Measurements from ENCODE around the gene GRK5. TPM values are rescaled to one million over a fixed set of nuclear protein-coding genes. Genes with fewer than 3 reads are reported as not detected.

The GRK5 gene
- total RNA-seq, 1 donor from 2014 or later: 77.6 TPM

DNA sequence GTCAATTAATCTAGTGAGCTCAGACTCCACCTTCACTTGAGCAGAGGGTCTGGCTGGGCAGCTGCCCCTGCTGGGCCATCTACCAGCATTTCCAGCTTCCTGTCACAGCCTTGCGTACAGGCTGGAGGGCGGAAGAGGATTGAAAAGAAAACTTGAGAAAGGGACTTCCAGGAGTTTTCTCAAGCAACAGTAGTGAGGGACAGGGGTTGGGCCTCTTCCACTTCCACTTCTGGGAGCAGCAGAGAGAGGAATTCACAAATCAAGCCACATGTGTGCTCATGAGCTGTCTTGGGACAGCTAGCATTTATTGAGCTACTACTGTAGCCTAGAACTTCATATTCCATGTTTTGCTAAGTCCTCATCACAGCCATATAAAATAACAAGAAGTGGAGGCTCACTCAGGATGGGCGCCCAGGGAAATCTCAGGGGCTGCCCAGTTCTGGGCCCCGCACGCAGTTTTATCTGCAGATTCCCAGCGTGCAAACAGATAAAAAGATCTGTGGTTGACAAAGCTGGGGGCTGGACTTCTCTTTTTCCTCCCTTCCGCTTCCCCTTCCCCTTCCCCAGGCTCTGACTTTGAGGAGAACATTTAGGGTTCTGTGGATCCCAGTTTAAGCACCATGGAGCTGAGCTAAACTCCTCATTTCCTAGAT, 199.4 kb downstream of the GRK5 start:
- Mint-ChIP-seq H3K4me1 (ENCODE audit: low read depth, unreplicated experiment) (peaks cover 15% of the 10 kb centered on the region), H3K9me3 (ENCODE audit: unreplicated experiment) (peaks cover 9% of the 10 kb centered on the region), H3K27me3 (ENCODE audit: unreplicated experiment) (peaks cover 14% of the 10 kb centered on the region), H3K27ac (ENCODE audit: unreplicated experiment) (no peak overlapping the region), H3K36me3 (ENCODE audit: unreplicated experiment) (no peaks in the 10 kb centered on the region), H3K4me3 (ENCODE audit: unreplicated experiment) (no peak overlapping the region)
- TF ChIP-seq, protein P1, sequence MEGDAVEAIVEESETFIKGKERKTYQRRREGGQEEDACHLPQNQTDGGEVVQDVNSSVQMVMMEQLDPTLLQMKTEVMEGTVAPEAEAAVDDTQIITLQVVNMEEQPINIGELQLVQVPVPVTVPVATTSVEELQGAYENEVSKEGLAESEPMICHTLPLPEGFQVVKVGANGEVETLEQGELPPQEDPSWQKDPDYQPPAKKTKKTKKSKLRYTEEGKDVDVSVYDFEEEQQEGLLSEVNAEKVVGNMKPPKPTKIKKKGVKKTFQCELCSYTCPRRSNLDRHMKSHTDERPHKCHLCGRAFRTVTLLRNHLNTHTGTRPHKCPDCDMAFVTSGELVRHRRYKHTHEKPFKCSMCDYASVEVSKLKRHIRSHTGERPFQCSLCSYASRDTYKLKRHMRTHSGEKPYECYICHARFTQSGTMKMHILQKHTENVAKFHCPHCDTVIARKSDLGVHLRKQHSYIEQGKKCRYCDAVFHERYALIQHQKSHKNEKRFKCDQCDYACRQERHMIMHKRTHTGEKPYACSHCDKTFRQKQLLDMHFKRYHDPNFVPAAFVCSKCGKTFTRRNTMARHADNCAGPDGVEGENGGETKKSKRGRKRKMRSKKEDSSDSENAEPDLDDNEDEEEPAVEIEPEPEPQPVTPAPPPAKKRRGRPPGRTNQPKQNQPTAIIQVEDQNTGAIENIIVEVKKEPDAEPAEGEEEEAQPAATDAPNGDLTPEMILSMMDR (IDR thresholded peaks at IDR 0.05; ENCODE audit: partially characterized antibody, unreplicated experiment): no peak
- DNase-seq: no peak

DNA sequence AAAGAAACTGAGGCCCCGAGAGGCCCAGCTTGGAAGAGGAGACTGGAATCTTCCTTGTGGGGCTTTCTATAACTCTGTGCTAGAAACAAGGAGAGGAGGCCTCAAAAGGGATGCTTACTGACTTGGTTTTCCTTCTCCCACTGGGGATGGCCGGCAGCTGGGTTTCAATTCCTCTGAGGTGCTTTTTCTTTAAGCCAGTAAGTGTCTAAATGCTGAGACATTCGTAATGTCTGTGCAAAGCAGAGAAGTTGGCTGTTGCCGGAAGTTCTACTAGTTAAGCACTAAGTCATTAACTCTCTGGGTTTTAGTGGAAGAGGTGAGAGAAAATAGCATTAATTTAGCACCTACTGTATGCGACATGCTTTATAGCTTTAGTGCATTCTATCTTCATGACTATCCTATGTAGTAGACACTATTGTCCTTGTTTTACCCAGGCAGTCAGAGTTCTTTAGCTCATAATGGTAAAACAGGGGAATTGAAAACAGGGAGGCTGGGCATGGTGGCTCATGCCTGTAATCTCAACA, 199.9 kb downstream of the GRK5 start:
- H3K9me3 Mint-ChIP-seq (ENCODE audit: unreplicated experiment): peaks cover 7% of the 10 kb centered on the region

DNA sequence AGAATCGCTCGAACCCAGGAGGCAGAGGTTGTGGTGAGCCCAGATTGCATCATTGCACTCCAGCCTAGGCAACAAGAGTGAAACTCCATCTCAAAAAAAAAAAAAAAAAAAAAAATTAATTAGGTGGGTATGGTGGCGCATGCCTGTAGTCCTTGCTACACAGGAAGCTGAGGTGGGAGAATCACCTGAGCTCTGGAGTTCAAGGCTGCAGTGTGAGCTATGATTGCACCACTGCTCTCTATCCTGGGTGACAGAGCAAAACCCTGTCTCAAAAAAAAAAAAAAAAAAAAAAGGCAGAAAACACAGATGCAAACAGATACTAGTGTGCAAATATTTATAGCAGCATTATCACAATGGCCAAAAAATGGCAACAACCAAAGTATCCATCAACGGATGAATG, 200.7 kb downstream of the GRK5 start:
- TF ChIP-seq, protein P1 (IDR thresholded peaks at IDR 0.05; ENCODE audit: partially characterized antibody, unreplicated experiment): no peak
- Mint-ChIP-seq H3K27me3 (ENCODE audit: unreplicated experiment) (peaks cover 14% of the 10 kb centered on the region), H3K4me3 (ENCODE audit: unreplicated experiment) (no peak overlapping the region), H3K36me3 (ENCODE audit: unreplicated experiment) (no peaks in the 10 kb centered on the region), H3K9me3 (ENCODE audit: unreplicated experiment) (peaks cover 6% of the 10 kb centered on the region), H3K4me1 (ENCODE audit: low read depth, unreplicated experiment) (peaks cover 17% of the 10 kb centered on the region), H3K27ac (ENCODE audit: unreplicated experiment) (no peak overlapping the region)
- DNase-seq: no peak

More for the DNA sequence above, 199.9 kb downstream of the GRK5 start:
- Mint-ChIP-seq H3K4me1 (ENCODE audit: low read depth, unreplicated experiment) (peaks cover 14% of the 10 kb centered on the region), H3K36me3 (ENCODE audit: unreplicated experiment) (no peaks in the 10 kb centered on the region), H3K4me3 (ENCODE audit: unreplicated experiment) (no peak overlapping the region), H3K27me3 (ENCODE audit: unreplicated experiment) (peaks cover 14% of the 10 kb centered on the region), H3K27ac (ENCODE audit: unreplicated experiment) (no peak overlapping the region)
- TF ChIP-seq, protein P1 (IDR thresholded peaks at IDR 0.05; ENCODE audit: partially characterized antibody, unreplicated experiment): no peak
- DNase-seq: no peak

DNA sequence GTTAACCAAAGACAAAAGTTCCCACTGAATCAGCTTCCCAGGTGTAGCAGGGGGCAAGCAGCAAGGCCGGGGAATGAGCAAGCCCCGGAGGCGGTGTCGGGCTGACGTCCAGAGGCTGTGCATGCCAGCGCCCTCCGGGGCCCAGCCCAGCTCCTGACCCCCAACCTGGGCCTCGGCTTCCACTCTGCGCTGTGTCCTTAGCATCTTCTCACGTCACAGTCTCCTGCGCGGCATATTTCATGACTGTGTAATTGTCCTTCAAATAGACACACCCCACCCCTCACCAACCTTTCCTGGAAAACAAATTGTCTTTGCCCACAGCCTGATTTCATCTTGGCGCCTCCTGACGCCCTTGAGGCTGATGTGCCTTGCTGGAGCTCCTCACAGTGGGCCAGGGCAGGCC, 201.6 kb downstream of the GRK5 start:
- peaks cover 7% of the 10 kb centered on the region for H3K9me3 Mint-ChIP-seq (ENCODE audit: unreplicated experiment)
- no peaks in the 10 kb centered on the region for H3K36me3 Mint-ChIP-seq (ENCODE audit: unreplicated experiment)
- DNase-seq: no peak
- H3K4me1 Mint-ChIP-seq (ENCODE audit: low read depth, unreplicated experiment): peaks cover 24% of the 10 kb centered on the region
- H3K4me3 Mint-ChIP-seq (ENCODE audit: unreplicated experiment): no peak overlapping the region
- no peak overlapping the region for H3K27ac Mint-ChIP-seq (ENCODE audit: unreplicated experiment)
- H3K27me3 Mint-ChIP-seq (ENCODE audit: unreplicated experiment): peaks cover 16% of the 10 kb centered on the region
- TF ChIP-seq, protein P1 (IDR thresholded peaks at IDR 0.05; ENCODE audit: partially characterized antibody, unreplicated experiment): no peak

DNA sequence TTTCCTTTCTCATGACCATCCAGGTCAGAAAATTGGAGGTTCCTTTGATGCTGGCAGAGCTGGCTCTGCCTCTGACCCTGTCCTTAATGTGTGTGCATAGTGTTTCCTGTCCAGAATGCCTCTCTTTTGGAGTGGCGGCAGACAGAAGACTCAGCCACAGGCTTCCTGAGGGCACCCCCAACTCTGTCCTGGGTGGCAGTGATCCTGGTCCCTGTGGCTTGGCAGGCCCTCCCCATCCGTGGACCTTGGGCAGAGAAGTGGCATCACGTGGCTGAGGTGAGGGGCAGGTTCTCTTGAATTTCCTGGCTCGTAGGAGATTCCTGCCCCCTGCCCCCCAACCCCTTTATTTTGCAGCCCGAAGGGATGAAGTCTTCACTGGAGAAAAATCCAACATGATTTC, 202.0 kb downstream of the GRK5 start:
- Mint-ChIP-seq H3K4me3 (ENCODE audit: unreplicated experiment) (no peak overlapping the region), H3K4me1 (ENCODE audit: low read depth, unreplicated experiment) (peaks cover 28% of the 10 kb centered on the region)

More for the DNA sequence above, 202.0 kb downstream of the GRK5 start:
- Mint-ChIP-seq H3K36me3 (ENCODE audit: unreplicated experiment) (no peaks in the 10 kb centered on the region), H3K27ac (ENCODE audit: unreplicated experiment) (no peak overlapping the region), H3K9me3 (ENCODE audit: unreplicated experiment) (peaks cover 11% of the 10 kb centered on the region), H3K27me3 (ENCODE audit: unreplicated experiment) (peaks cover 19% of the 10 kb centered on the region)
- TF ChIP-seq, protein P1 (IDR thresholded peaks at IDR 0.05; ENCODE audit: partially characterized antibody, unreplicated experiment): no peak
- DNase-seq: no peak

Data from glutamatergic neuron (in vitro differentiated cells).